HCT116 (cell line): Measurements from ENCODE around the gene CNDP2. TPM values are rescaled to one million over a fixed set of nuclear protein-coding genes. Genes with fewer than 3 reads are reported as not detected.

Experiments used
- ATAC-seq: fragments of 200-7000 bp; cut with Tn5 transposase; 2 replicates; pipeline ENCODE4 v1.9.1; 2020; ENCODE audit warnings: mild to moderate bottlenecking, moderate library complexity
- BruUV-seq: library from RNA; stranded (reverse); fragments of 400-500 nt; replicated peaks from 2 replicates; lab custom pipeline; 2021; lab: Mats Ljungman, UMichigan
- CTCF ChIA-PET: fragments of 300-600 bp; sonication (Branson Sonifier 250); formaldehyde crosslinking; loops from one replicate; lab custom pipeline; 2021; ENCODE audit warnings: antibody characterized with exemption; lab: Charles Lee
- POLR2A ChIA-PET: fragments of 300-600, 350-600 bp; sonication (Branson Sonifier 250); formaldehyde crosslinking; loops from one replicate; lab custom pipeline; 2021; ENCODE audit warnings: antibody characterized with exemption; lab: Charles Lee
- RAD21 ChIA-PET, 2 experiments: fragments of 300-600 bp; sonication (Branson Sonifier 250); formaldehyde crosslinking; loops; one replicate each; lab custom pipeline; 2023; ENCODE audit warnings: low total read pairs in 2 of 2; ENCODE audit not compliant: uncharacterized antibody in 2 of 2, unreplicated experiment in 2 of 2, low non-redundant PET in 1 of 2; lab: Charles Lee
- DNase-seq: peaks from one replicate; pipeline ENCODE4 v3.0.0-alpha.2; 2010; ENCODE audit warnings: low read depth, low spot score
- H2AFZ ChIP-seq: fragments of 200-600 bp; shearing (Covaris generic), sonication (generic); 2 replicates; pipeline ENCODE4 v1.6.1; 2017; ENCODE audit warnings: low read depth, mixed run types, mixed read lengths, antibody characterized with exemption, low read length; ENCODE audit not compliant: poor library complexity, severe bottlenecking
- H3K27ac ChIP-seq: 2 replicates; pipeline ENCODE4 v1.5.1; 2012; ENCODE audit warnings: low read depth, low read length
- H3K27me3 ChIP-seq: fragments of 200-600 bp; sonication (generic); 2 replicates; pipeline ENCODE4 v1.6.1; 2016; ENCODE audit warnings: mixed run types, low read length, mixed read lengths; ENCODE audit not compliant: insufficient read depth
- H3K36me3 ChIP-seq, 2 experiments: fragments of 200-500 bp in 1 of 2; fragments of 200-600 bp in 1 of 2; sonication (Bioruptor generic) in 1 of 2; sonication (generic) in 1 of 2; 2 replicates each; pipeline versions ENCODE4 v1.5.1 to v1.6.1; 2014 to 2016; ENCODE audit warnings: low read length in 2 of 2, inconsistent platforms in 1 of 2, mixed read lengths in 1 of 2, mixed run types in 1 of 2; ENCODE audit not compliant: insufficient read depth in 2 of 2, control insufficient read depth in 1 of 2
- H3K4me1 ChIP-seq, 2 experiments: fragments of 200-600 bp in 1 of 2; sonication (generic) in 1 of 2; 2 replicates each; pipeline versions ENCODE4 v1.5.1 to v1.6.1; 2012 to 2017; ENCODE audit warnings: low read length in 2 of 2, inconsistent platforms in 1 of 2, mild to moderate bottlenecking in 1 of 2, mixed read lengths in 1 of 2, mixed run types in 1 of 2, moderate library complexity in 1 of 2; ENCODE audit not compliant: insufficient read depth in 2 of 2, control insufficient read depth in 1 of 2
- H3K4me2 ChIP-seq: fragments of 200-600 bp; sonication (generic); 2 replicates; pipeline ENCODE4 v1.6.1; 2017; ENCODE audit warnings: mixed run types, low read length, mixed read lengths
- H3K4me3 ChIP-seq, 2 experiments: fragments of 200-600 bp in 1 of 2; sonication (generic) in 1 of 2; replicated peaks in 1 of 2; 2 replicates each; pipeline ENCODE4 v1.5.1; 2011 to 2016; ENCODE audit warnings: low read length in 2 of 2, control low read depth in 1 of 2, low read depth in 1 of 2, mild to moderate bottlenecking in 1 of 2, mixed read lengths in 1 of 2, mixed run types in 1 of 2
- H3K79me2 ChIP-seq: fragments of 200-600 bp; sonication (generic); 2 replicates; pipeline ENCODE4 v1.6.1; 2017; ENCODE audit warnings: mild to moderate bottlenecking, mixed run types, low read length, moderate library complexity, mixed read lengths; ENCODE audit not compliant: insufficient read depth
- H3K9ac ChIP-seq: fragments of 200-600 bp; sonication (generic); 2 replicates; pipeline ENCODE4 v1.6.1; 2016; ENCODE audit warnings: low read length, mixed read lengths
- H3K9me2 ChIP-seq: fragments of 200-600 bp; sonication (generic), shearing (Covaris generic); 2 replicates; pipeline ENCODE4 v1.6.1; 2017; ENCODE audit warnings: mixed run types, mild to moderate bottlenecking, moderate library complexity; ENCODE audit not compliant: insufficient read depth
- H3K9me3 ChIP-seq, 2 experiments: fragments of 200-500 bp in 1 of 2; fragments of 200-600 bp in 1 of 2; sonication (Bioruptor generic) in 1 of 2; sonication (generic) in 1 of 2; 2 replicates each; pipeline ENCODE4 v1.6.1; 2014 to 2017; ENCODE audit warnings: low read length in 2 of 2, mixed read lengths in 2 of 2, inconsistent platforms in 1 of 2, low read depth in 1 of 2, mild to moderate bottlenecking in 1 of 2, mixed run types in 1 of 2, moderate library complexity in 1 of 2; ENCODE audit not compliant: control insufficient read depth in 1 of 2, insufficient read depth in 1 of 2
- H4K20me1 ChIP-seq: fragments of 200-600 bp; sonication (generic), shearing (Covaris generic); 2 replicates; pipeline ENCODE4 v1.6.1; 2017; ENCODE audit warnings: mixed run types, mild to moderate bottlenecking, moderate library complexity; ENCODE audit not compliant: insufficient read depth
- ATF3 ChIP-seq: IDR thresholded peaks from 2 replicates; pipeline ENCODE4 v1.6.1; 2012
- CEBPB ChIP-seq: IDR thresholded peaks from 2 replicates; pipeline ENCODE4 v1.6.1; 2012; ENCODE audit warnings: low read depth
- EGR1 ChIP-seq: IDR thresholded peaks from 2 replicates; pipeline ENCODE4 v1.6.1; 2012; ENCODE audit warnings: low read depth
- ELF1 ChIP-seq: IDR thresholded peaks from 2 replicates; pipeline ENCODE4 v1.6.1; 2012; ENCODE audit warnings: low read depth, borderline replicate concordance
- EZH2phosphoT487 ChIP-seq: fragments of 200-600 bp; IDR thresholded peaks from 2 replicates; pipeline ENCODE4 v1.6.1; 2018; ENCODE audit warnings: antibody characterized with exemption, borderline replicate concordance
- FOSL1 ChIP-seq: IDR thresholded peaks from 2 replicates; pipeline ENCODE4 v1.6.1; 2012; ENCODE audit warnings: low read depth
- MAX ChIP-seq: IDR thresholded peaks from 2 replicates; pipeline ENCODE4 v1.6.1; 2012
- POLR2A ChIP-seq: IDR thresholded peaks from 2 replicates; pipeline ENCODE4 v1.7.0; 2011; ENCODE audit warnings: borderline replicate concordance; ENCODE audit not compliant: insufficient read depth, insufficient read length; ENCODE audit errors: extremely low read depth
- REST ChIP-seq: IDR thresholded peaks from 2 replicates; pipeline ENCODE4 v1.6.1; 2012; ENCODE audit warnings: low read depth
- SRF ChIP-seq: IDR thresholded peaks from 2 replicates; pipeline ENCODE4 v1.6.1; 2012; ENCODE audit warnings: low read depth
- YY1 ChIP-seq: IDR thresholded peaks from 2 replicates; pipeline ENCODE4 v1.6.1; 2011; ENCODE audit warnings: low read length, low read depth, moderate library complexity, mild to moderate bottlenecking; ENCODE audit not compliant: insufficient replicate concordance; ENCODE audit errors: extremely low read depth
- intact Hi-C: fragments of 100-400 bp; cut with micrococcal nuclease; formaldehyde crosslinking; loops from 2 replicates; pipeline ENCODE4 v1.10.0; 2022
- total RNA-seq: library from RNA; stranded (reverse); gene quantifications from one replicate; pipeline ENCODE4 v1.2.1, GENCODE V29; 2021; ENCODE audit not compliant: unreplicated experiment

CNDP2 gene
- total RNA-seq, 1 experiment from 2014 or later: 112 TPM

GRCh38 chr18:74486119-74486849 is 9.9 kb upstream of the CNDP2 start (continued):
- TF ChIP-seq FOSL1 (no peak), REST (no peak), YY1 (no peak), ELF1 (no peak), EZH2phosphoT487 (no peak), ATF3 (no peak), CEBPB (no peak), SRF (no peak)

GRCh38 chr18:74488354-74488753 is 7.8 kb upstream of the CNDP2 start:
- no peaks in the 10 kb centered on the region for H3K9me2 ChIP-seq
- no peak overlapping the region for H3K4me3 ChIP-seq
- ATAC-seq: no peak
- intact Hi-C loops: no loop called here
- no peaks in the 10 kb centered on the region for H4K20me1 ChIP-seq
- BruUV-seq: no TSS peak
- H3K27me3 ChIP-seq: no peaks in the 10 kb centered on the region
- H3K79me2 ChIP-seq: no peaks in the 10 kb centered on the region
- no peak overlapping the region for H3K4me2 ChIP-seq
- TF ChIP-seq EGR1 (no peak), POLR2A (no peak), SRF (no peak), MAX (no peak)
- TF ChIP-seq, all 23 proteins: peak for 0
- Histone ChIP-seq H3K36me3 (no peaks in the 10 kb centered on the region), H2AFZ (no peak overlapping the region), H3K27ac (no peak overlapping the region), H3K9me3 (no peaks in the 10 kb centered on the region; a peak in 1 of 4 replicates), H3K4me1 (no peaks in the 10 kb centered on the region), H3K9ac (no peak overlapping the region)
- ChIA-PET POLR2A (no interaction called here), RAD21 (no interaction called here), CTCF (no interaction called here)
- no peak for DNase-seq
